T-helper 1 cell treated with Interleukin-12 subunit alpha and Interleukin-12 subunit beta and Interleukin-4 antibody, amounts not matched to agents 30 μg/mL and 1 μg/mL, for 36 hours (primary cell): ENCODE results near the gene RHOH.
"Not testable (repeated sequence)": the region's sequence is repeated elsewhere in the genome, so short reads cannot be mapped to it uniquely, and the experiment has no call there.

Experiments used
- H3K27ac Mint-ChIP-seq: one replicate; pipeline ENCODE4 v1.8.0; 2021; ENCODE audit warnings: mild to moderate bottlenecking, mixed read lengths
- H3K27me3 Mint-ChIP-seq: one replicate; pipeline ENCODE4 v1.8.0; 2021; ENCODE audit warnings: low read depth, mixed read lengths
- H3K36me3 Mint-ChIP-seq: one replicate; pipeline ENCODE4 v1.8.0; 2021; ENCODE audit warnings: low read depth, mixed read lengths
- H3K4me1 Mint-ChIP-seq: one replicate; pipeline ENCODE4 v1.8.0; 2021; ENCODE audit warnings: low read depth, mixed read lengths
- H3K4me3 Mint-ChIP-seq: one replicate; pipeline ENCODE4 v1.8.0; 2021; ENCODE audit warnings: mild to moderate bottlenecking, moderate library complexity, mixed read lengths
- H3K9me3 Mint-ChIP-seq: one replicate; pipeline ENCODE4 v1.8.0; 2021; ENCODE audit warnings: mixed read lengths

RHOH gene

GRCh38 chr4:40262861-40263260 is 66.0 kb downstream of the RHOH start:
- Mint-ChIP-seq H3K27ac (no peak overlapping the region), H3K36me3 (peaks cover 4% of the 10 kb centered on the region), H3K9me3 (no peaks in the 10 kb centered on the region), H3K27me3 (no peaks in the 10 kb centered on the region), H3K4me3 (no peak overlapping the region), H3K4me1 (peaks cover 31% of the 10 kb centered on the region)

GRCh38 chr4:40264497-40264896 is 67.7 kb downstream of the RHOH start:
- H3K9me3 Mint-ChIP-seq = no peaks in the 10 kb centered on the region
- no peaks in the 10 kb centered on the region for H3K36me3 Mint-ChIP-seq
- H3K4me1 Mint-ChIP-seq = peaks cover 20% of the 10 kb centered on the region
- H3K27me3 Mint-ChIP-seq = no peaks in the 10 kb centered on the region
- H3K4me3 Mint-ChIP-seq = no peak overlapping the region
- no peak overlapping the region for H3K27ac Mint-ChIP-seq

- Mint-ChIP-seq H3K4me3 (peak overlapping the region; percentile 51), H3K9me3 (no peaks in the 10 kb centered on the region), H3K27ac (peak overlapping the region; percentile 77), H3K4me1 (peaks cover 20% of the 10 kb centered on the region), H3K36me3 (no peaks in the 10 kb centered on the region), H3K27me3 (no peaks in the 10 kb centered on the region)
These were observed 68.4 kb downstream of the RHOH start for GRCh38 chr4:40264995-40265909.

GRCh38 chr4:40265910-40266274 is 69.1 kb downstream of the RHOH start:
- peaks cover 20% of the 10 kb centered on the region for H3K4me1 Mint-ChIP-seq
- no peak overlapping the region for H3K4me3 Mint-ChIP-seq
- H3K27me3 Mint-ChIP-seq = no peaks in the 10 kb centered on the region
- H3K27ac Mint-ChIP-seq = no peak overlapping the region
- no peaks in the 10 kb centered on the region for H3K36me3 Mint-ChIP-seq
- no peaks in the 10 kb centered on the region for H3K9me3 Mint-ChIP-seq

GRCh38 chr4:40269133-40269532 is 72.3 kb downstream of the RHOH start:
- Mint-ChIP-seq H3K4me3 (no peak overlapping the region), H3K36me3 (no peaks in the 10 kb centered on the region), H3K27me3 (no peaks in the 10 kb centered on the region), H3K4me1 (peaks cover 12% of the 10 kb centered on the region), H3K9me3 (no peaks in the 10 kb centered on the region), H3K27ac (no peak overlapping the region)

- Mint-ChIP-seq H3K27ac (no peak overlapping the region), H3K9me3 (no peaks in the 10 kb centered on the region), H3K27me3 (no peaks in the 10 kb centered on the region), H3K4me1 (peaks cover 6% of the 10 kb centered on the region), H3K36me3 (no peaks in the 10 kb centered on the region), H3K4me3 (no peak overlapping the region)
These were observed 73.8 kb downstream of the RHOH start for GRCh38 chr4:40270609-40271008.

- Mint-ChIP-seq H3K36me3 (no peaks in the 10 kb centered on the region), H3K27ac (no peak overlapping the region), H3K4me1 (peaks cover 3% of the 10 kb centered on the region), H3K27me3 (no peaks in the 10 kb centered on the region), H3K4me3 (no peak overlapping the region), H3K9me3 (no peaks in the 10 kb centered on the region)
These were observed 78.4 kb downstream of the RHOH start for GRCh38 chr4:40275065-40275730.

GRCh38 chr4:40276546-40276945 is 79.7 kb downstream of the RHOH start:
- Mint-ChIP-seq H3K27ac (no peak overlapping the region), H3K4me1 (peaks cover 12% of the 10 kb centered on the region), H3K27me3 (no peaks in the 10 kb centered on the region), H3K4me3 (no peak overlapping the region), H3K36me3 (peaks cover 2% of the 10 kb centered on the region), H3K9me3 (peaks cover 6% of the 10 kb centered on the region)

- Mint-ChIP-seq H3K9me3 (peaks cover 16% of the 10 kb centered on the region), H3K27ac (peak overlapping the region; percentile 26), H3K4me1 (peaks cover 28% of the 10 kb centered on the region), H3K27me3 (no peaks in the 10 kb centered on the region), H3K36me3 (peaks cover 5% of the 10 kb centered on the region), H3K4me3 (no peak overlapping the region)
These were observed 83.8 kb downstream of the RHOH start for GRCh38 chr4:40280586-40280985.

GRCh38 chr4:40281099-40281498 is 84.3 kb downstream of the RHOH start:
- peaks cover 5% of the 10 kb centered on the region for H3K36me3 Mint-ChIP-seq
- H3K27ac Mint-ChIP-seq = no peak overlapping the region
- H3K4me1 Mint-ChIP-seq = peaks cover 30% of the 10 kb centered on the region
- H3K27me3 Mint-ChIP-seq = no peaks in the 10 kb centered on the region
- peaks cover 16% of the 10 kb centered on the region for H3K9me3 Mint-ChIP-seq
- no peak overlapping the region for H3K4me3 Mint-ChIP-seq

GRCh38 chr4:40281913-40282312 is 85.1 kb downstream of the RHOH start:
- Mint-ChIP-seq H3K36me3 (peaks cover 5% of the 10 kb centered on the region), H3K4me1 (peaks cover 30% of the 10 kb centered on the region), H3K27ac (no peak overlapping the region), H3K4me3 (no peak overlapping the region), H3K9me3 (peaks cover 16% of the 10 kb centered on the region), H3K27me3 (no peaks in the 10 kb centered on the region)

GRCh38 chr4:40282857-40283256 is 86.0 kb downstream of the RHOH start:
- Mint-ChIP-seq H3K9me3 (peaks cover 16% of the 10 kb centered on the region), H3K4me1 (peaks cover 32% of the 10 kb centered on the region)
- H3K27ac Mint-ChIP-seq, H3K4me3 Mint-ChIP-seq, H3K36me3 Mint-ChIP-seq, H3K27me3 Mint-ChIP-seq: not testable (repeated sequence)

GRCh38 chr4:40283413-40283812 is 86.6 kb downstream of the RHOH start:
- H3K36me3 Mint-ChIP-seq = peaks cover 5% of the 10 kb centered on the region
- H3K4me3 Mint-ChIP-seq = no peak overlapping the region
- no peaks in the 10 kb centered on the region for H3K27me3 Mint-ChIP-seq
- peaks cover 32% of the 10 kb centered on the region for H3K4me1 Mint-ChIP-seq
- peaks cover 16% of the 10 kb centered on the region for H3K9me3 Mint-ChIP-seq
- H3K27ac Mint-ChIP-seq = no peak overlapping the region

- Mint-ChIP-seq H3K27ac (peak overlapping the region; percentile 77), H3K4me1 (peaks cover 35% of the 10 kb centered on the region), H3K9me3 (peaks cover 16% of the 10 kb centered on the region), H3K4me3 (no peak overlapping the region), H3K36me3 (peaks cover 5% of the 10 kb centered on the region), H3K27me3 (no peaks in the 10 kb centered on the region)
These were observed 87.1 kb downstream of the RHOH start for GRCh38 chr4:40283968-40284367.

- peaks cover 5% of the 10 kb centered on the region for H3K36me3 Mint-ChIP-seq
- no peak overlapping the region for H3K4me3 Mint-ChIP-seq
- H3K4me1 Mint-ChIP-seq = peaks cover 49% of the 10 kb centered on the region
- H3K27ac Mint-ChIP-seq = no peak overlapping the region
- peaks cover 15% of the 10 kb centered on the region for H3K9me3 Mint-ChIP-seq
- H3K27me3 Mint-ChIP-seq = no peaks in the 10 kb centered on the region
These were observed 88.9 kb downstream of the RHOH start for GRCh38 chr4:40285692-40286091.
